Measurements from ENCODE around the gene RSF1.

RSF1 gene

GRCh38 chr11:77705195-77705875 is 115.2 kb downstream of the RSF1 start:
- DNase-seq: no peak
- no peak for TF ChIP-seq POLR2A (IDR thresholded peaks at IDR 0.05; ENCODE audit: low read length)
- TF ChIP-seq GATA1 (IDR thresholded peaks at IDR 0.05; ENCODE audit: low read depth, low read length): no peak

DNA sequence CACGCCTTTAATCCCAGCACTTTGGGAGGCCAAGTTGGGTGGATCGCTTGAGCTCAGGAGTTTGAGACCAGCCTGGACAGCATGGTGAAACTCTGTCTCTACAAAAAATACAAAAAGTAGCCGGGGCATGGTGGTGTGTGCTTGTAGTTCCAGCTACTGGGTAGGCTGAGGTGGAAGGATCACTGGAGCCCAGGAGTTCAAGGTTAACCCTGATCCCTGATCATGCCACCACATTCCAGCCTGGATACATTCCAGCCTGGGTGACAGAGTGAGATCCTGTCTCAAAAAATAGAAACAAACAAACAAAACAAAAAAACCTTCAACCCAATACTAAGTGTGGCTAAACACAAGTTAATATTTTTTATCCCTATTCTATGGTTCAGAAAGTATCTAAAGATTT is 116.5 kb downstream of the RSF1 start:
- TF ChIP-seq GATA1 (IDR thresholded peaks at IDR 0.05; ENCODE audit: low read depth, low read length): no peak
- no peak for TF ChIP-seq POLR2A (IDR thresholded peaks at IDR 0.05; ENCODE audit: low read length)

GRCh38 chr11:77699425-77699824 is 121.1 kb downstream of the RSF1 start:
- no peak for DNase-seq
- TF ChIP-seq GATA1 (IDR thresholded peaks at IDR 0.05; ENCODE audit: low read depth, low read length) (no peak), POLR2A (IDR thresholded peaks at IDR 0.05; ENCODE audit: low read length) (no peak)

More for the DNA sequence above, 116.5 kb downstream of the RSF1 start:
- no peak for DNase-seq

GRCh38 chr11:77698896-77699295 is 121.6 kb downstream of the RSF1 start:
- TF ChIP-seq GATA1 (IDR thresholded peaks at IDR 0.05; ENCODE audit: low read depth, low read length) (no peak), POLR2A (IDR thresholded peaks at IDR 0.05; ENCODE audit: low read length) (no peak)
- DNase-seq: no peak

DNA sequence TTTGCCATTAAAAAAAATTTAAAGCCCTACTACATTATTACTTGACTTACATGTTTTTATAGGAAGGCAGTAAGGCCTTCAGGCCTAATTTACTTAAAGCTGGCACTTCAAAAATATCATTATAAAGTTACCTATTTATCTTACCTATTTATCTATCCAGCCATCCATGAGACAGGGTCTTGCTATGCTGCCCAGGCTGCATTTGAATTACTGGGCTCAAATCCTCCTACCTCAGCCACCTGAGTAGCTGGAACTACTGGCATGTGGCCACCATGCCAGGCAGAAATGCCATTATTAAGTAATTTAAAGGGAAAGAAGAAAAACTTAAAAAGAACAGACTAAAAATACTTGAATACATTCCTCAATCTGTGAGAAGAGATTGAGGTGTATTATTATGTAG is 122.7 kb downstream of the RSF1 start:
- TF ChIP-seq GATA1 (IDR thresholded peaks at IDR 0.05; ENCODE audit: low read depth, low read length): no peak
- TF ChIP-seq POLR2A (IDR thresholded peaks at IDR 0.05; ENCODE audit: low read length): no peak
- no peak for DNase-seq

DNA sequence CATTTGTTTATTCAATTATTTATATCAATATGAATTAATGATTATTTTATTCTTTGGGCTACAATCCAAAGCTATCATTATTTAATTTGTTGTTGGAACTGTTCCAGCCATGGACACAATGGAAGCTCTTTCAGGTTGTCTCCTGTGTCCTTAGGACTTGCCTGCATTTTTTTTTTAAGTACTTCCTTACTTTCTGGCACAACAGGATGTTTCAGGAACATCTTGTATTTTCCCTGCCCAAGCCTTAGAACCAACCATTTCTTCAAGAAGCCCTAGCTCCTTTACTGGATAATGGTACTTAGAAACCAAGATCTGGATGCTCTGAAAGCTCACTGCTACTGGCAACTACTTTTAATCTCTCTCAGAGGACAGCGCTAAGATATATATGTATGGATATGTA is 125.1 kb downstream of the RSF1 start:
- no peak for TF ChIP-seq POLR2A (IDR thresholded peaks at IDR 0.05; ENCODE audit: low read length)
- TF ChIP-seq GATA1 (IDR thresholded peaks at IDR 0.05; ENCODE audit: low read depth, low read length): no peak
- no peak for DNase-seq

DNA sequence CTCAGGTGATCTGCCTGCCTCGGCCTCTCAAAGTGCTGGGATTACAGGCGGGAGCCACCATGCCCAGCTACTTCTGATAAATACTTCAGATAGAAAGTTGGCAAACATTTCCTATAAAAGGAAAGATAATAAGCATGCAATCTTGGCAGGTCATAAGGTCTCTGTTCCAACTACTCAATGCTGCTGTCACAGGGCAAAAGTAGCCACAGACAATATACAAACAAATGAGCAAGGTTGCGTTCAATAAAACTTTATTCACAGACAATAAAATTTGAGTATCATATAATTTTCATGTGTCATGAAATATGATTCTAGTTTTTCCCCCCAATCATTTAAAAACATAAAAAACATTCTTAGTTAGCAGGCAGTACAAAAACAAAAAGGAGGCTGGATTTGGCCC is 129.9 kb downstream of the RSF1 start:
- no peak for DNase-seq
- TF ChIP-seq POLR2A (IDR thresholded peaks at IDR 0.05; ENCODE audit: low read length) (no peak), GATA1 (IDR thresholded peaks at IDR 0.05; ENCODE audit: low read depth, low read length) (no peak)

DNA sequence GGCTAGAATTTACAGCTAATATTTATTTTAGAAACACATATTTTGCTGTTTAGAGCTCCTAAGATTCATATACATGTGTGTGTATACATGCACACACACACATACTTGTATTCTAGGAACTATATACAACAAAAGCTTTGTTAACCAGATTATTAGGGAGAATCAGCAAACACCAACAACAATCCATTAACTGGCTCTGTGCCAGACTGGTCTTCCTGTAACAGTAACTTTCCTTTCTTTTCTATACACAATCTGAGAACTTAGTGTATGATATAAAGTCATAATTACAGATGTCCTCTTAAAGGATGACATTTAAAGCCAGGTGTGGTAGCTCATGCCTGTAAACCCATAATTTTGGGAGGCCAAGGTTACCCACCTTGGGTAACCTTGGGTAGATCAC is 133.4 kb downstream of the RSF1 start:
- no peak for TF ChIP-seq POLR2A (IDR thresholded peaks at IDR 0.05; ENCODE audit: low read length)
- DNase-seq: no peak

DNA sequence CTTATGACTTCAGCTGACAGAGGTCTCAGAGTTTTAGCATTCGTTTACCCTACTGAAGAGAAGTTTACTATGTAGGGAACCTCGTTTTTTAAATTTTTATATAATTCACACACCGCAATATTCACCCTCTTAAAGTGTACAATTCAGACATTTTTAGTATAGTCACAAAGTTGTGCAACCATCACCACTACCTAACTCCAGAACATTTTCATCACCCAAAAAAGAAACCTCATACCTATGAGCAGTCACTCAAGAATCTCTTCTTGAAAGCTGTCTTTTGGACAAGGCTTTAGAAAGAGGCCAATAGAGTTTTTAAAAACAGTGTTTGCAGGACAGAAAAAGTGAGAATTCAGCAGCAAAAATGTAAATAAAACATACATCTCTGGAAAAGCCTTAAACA is 143.4 kb downstream of the RSF1 start:
- DNase-seq: no peak

GRCh38 chr11:77672264-77672663 is 148.3 kb downstream of the RSF1 start:
- DNase-seq: peak; percentile 17 to 20
- no peak for TF ChIP-seq POLR2A (IDR thresholded peaks at IDR 0.05; ENCODE audit: low read length)
- TF ChIP-seq GATA1 (IDR thresholded peaks at IDR 0.05; ENCODE audit: low read depth, low read length): no peak

More for the DNA sequence above, 143.4 kb downstream of the RSF1 start:
- no peak for TF ChIP-seq POLR2A (IDR thresholded peaks at IDR 0.05; ENCODE audit: low read length)
- TF ChIP-seq GATA1 (IDR thresholded peaks at IDR 0.05; ENCODE audit: low read depth, low read length): no peak

DNA sequence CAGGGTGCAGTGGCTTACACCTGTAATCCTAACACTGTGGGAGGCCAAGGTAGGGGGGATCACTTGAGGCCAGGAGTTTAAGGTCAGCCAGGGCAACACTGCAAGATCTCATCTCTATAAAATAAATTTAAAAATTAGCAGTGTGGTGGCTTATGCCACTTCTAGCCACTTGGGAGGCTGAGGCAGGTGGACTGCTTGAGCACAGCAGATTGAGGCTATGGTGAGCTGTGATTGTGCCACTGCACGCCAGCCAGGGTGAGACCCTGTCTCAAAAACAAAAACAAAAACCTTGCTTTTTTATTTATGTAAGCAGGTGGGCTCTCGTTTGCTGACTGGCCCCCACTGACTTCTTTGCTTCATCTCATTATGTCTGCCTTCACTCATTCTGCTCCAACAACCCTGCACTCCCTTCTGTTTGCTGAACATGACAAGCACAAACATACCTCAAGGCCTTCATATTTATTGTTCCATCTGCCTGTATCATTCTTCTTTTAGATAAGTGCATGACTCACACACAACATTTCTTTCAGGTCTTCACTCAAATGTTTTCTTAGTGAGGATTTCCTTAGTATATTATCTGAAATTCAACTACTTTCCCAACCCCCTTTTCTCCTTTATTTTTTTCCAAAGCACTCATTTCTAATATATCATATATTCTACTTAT is 150.5 kb downstream of the RSF1 start:
- TF ChIP-seq POLR2A (IDR thresholded peaks at IDR 0.05; ENCODE audit: low read length): no peak
- no peak for TF ChIP-seq GATA1 (IDR thresholded peaks at IDR 0.05; ENCODE audit: low read depth, low read length)
- DNase-seq: no peak

DNA sequence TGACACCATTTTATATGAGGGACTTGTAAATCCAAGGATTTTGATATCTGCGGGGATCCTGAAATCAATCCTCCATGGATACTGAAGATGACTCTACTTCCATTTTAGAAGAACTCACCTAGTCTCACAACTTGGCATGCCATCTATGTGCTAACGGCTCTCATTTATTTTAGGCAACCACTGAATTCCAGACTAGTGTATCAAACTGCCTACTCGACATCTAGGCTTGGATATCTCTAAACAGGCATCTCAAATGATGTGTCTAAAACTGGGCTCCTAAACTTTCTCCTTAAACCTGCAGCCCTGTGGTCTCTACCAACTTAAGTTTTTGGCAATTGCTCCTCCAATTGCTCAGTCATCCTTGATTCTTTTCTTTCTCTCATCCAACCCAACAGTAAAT is 151.8 kb downstream of the RSF1 start:
- TF ChIP-seq POLR2A (IDR thresholded peaks at IDR 0.05; ENCODE audit: low read length) (no peak), GATA1 (IDR thresholded peaks at IDR 0.05; ENCODE audit: low read depth, low read length) (no peak)
- DNase-seq: no peak

DNA sequence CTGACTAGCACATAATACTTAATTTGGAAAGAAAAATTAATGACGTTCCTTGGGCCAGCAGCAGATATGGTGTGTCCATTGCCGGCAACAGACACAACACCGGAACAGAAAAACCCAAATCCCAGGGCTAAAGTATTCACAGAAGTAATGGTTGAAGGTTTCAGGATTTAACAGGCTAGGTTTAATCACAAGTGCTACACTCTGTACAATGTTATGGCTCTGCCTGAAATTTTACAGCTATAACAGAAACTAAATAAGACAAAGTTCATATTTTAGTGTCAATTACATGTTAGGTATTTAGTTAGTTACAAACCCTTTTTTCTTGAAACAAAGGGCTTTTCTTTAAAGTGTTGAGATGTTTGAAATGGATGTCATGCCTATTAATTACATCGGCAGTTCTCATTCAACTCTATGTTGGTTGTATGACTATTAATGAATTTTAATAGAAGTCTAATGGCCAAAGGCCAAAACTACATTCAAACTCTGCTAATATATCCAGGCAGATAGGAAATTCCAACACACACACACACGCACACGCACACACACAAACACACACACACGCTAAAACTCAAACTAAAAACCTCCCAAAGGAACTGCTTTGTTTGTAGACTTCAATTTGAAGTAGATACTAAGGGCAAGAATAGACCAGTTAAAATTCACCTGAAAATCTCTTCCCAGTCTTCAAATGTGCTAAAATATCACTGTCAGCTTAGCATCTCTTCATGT is 155.1 kb downstream of the RSF1 start:
- TF ChIP-seq GATA1 (IDR thresholded peaks at IDR 0.05; ENCODE audit: low read depth, low read length): no peak
- TF ChIP-seq POLR2A (IDR thresholded peaks at IDR 0.05; ENCODE audit: low read length): no peak
- DNase-seq: no peak

DNA sequence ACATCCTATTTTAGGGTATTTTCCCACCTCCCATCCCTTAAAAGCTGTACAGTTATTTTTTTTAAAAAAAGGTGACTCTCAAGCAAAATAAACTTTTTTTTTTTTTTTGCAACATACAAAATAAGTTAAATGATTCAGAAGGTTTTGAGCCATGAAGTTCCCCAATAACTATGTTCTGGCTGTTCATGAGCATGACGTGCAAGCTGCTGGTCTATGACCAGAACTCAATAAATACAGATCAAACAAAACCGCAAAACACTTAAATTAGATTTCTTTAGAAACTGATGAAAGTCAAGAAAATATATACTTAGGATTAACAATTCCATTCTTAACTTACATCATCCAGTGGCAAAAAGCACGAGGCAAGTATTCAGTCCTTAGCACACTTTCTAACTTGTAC is 158.9 kb downstream of the RSF1 start:
- TF ChIP-seq GATA1 (IDR thresholded peaks at IDR 0.05; ENCODE audit: low read depth, low read length): no peak
- no peak for TF ChIP-seq POLR2A (IDR thresholded peaks at IDR 0.05; ENCODE audit: low read length)
- no peak for DNase-seq

- no peak for DNase-seq
- TF ChIP-seq GATA1 (IDR thresholded peaks at IDR 0.05; ENCODE audit: low read depth, low read length) (no peak), POLR2A (IDR thresholded peaks at IDR 0.05; ENCODE audit: low read length) (no peak)
Measured at GRCh38 chr11:77660947-77661346, 159.6 kb downstream of the RSF1 start.

All from erythroblast (primary cell).